H9 (cell line): ENCODE data around the gene TOR4A. TPM values are rescaled to one million over a fixed set of nuclear protein-coding genes. Genes with fewer than 3 reads are reported as not detected.
A peak's percentile ranks its signal among the peaks of the same experiment; 100 is the strongest.

Experiments used
- DNase-seq: peaks from one replicate; pipeline ENCODE4 v3.0.0-alpha.2; 2017
- H2AFZ ChIP-seq: one replicate; pipeline ENCODE4 v1.6.1; 2013; ENCODE audit warnings: mild to moderate bottlenecking, low read length, control low read depth, moderate library complexity
- H2AK5ac ChIP-seq: 2 replicates; pipeline ENCODE4 v1.6.1; 2013; ENCODE audit warnings: low read length, control low read depth, mixed read lengths; ENCODE audit not compliant: insufficient read length
- H2BK120ac ChIP-seq: one replicate; pipeline ENCODE4 v1.6.1; 2013; ENCODE audit warnings: low read depth, mild to moderate bottlenecking, low read length, control low read depth, inconsistent platforms; ENCODE audit not compliant: poor library complexity, severe bottlenecking
- H2BK12ac ChIP-seq: 2 replicates; pipeline ENCODE4 v1.6.1; 2013; ENCODE audit warnings: low read length, control low read depth, mixed read lengths, low read depth; ENCODE audit not compliant: insufficient read length
- H2BK15ac ChIP-seq: 2 replicates; pipeline ENCODE4 v1.6.1; 2013; ENCODE audit warnings: low read depth, low read length, control low read depth
- H2BK20ac ChIP-seq: one replicate; pipeline ENCODE4 v1.6.1; 2013; ENCODE audit warnings: low read depth, mild to moderate bottlenecking, low read length, control low read depth, inconsistent platforms; ENCODE audit not compliant: poor library complexity, severe bottlenecking
- H2BK5ac ChIP-seq: 2 replicates; pipeline ENCODE4 v1.6.1; 2013; ENCODE audit warnings: low read length, control low read depth, mixed read lengths; ENCODE audit not compliant: insufficient read length
- H3K14ac ChIP-seq: 2 replicates; pipeline ENCODE4 v1.6.1; 2013; ENCODE audit warnings: low read length, control low read depth; ENCODE audit not compliant: insufficient read depth
- H3K18ac ChIP-seq: 2 replicates; pipeline ENCODE4 v1.6.1; 2013; ENCODE audit warnings: low read depth, mild to moderate bottlenecking, mixed read lengths, low read length, control low read depth; ENCODE audit not compliant: insufficient read length
- H3K23ac ChIP-seq: 2 replicates; pipeline ENCODE4 v1.6.1; 2013; ENCODE audit warnings: low read length, control low read depth, mixed read lengths, low read depth; ENCODE audit not compliant: insufficient read length
- H3K23me2 ChIP-seq: 2 replicates; pipeline ENCODE4 v1.6.1; 2013; ENCODE audit warnings: low read depth, mild to moderate bottlenecking, mixed read lengths, low read length, control low read depth; ENCODE audit not compliant: insufficient read length, poor library complexity, severe bottlenecking
- H3K27ac ChIP-seq: 2 replicates; pipeline ENCODE4 v1.5.1; 2013; ENCODE audit warnings: low read length, control low read depth, mixed read lengths, low read depth; ENCODE audit not compliant: insufficient read length
- H3K27me3 ChIP-seq: 2 replicates; pipeline ENCODE4 v1.6.1; 2013; ENCODE audit warnings: low read length, control low read depth, inconsistent platforms; ENCODE audit not compliant: insufficient read depth
- H3K4ac ChIP-seq: 2 replicates; pipeline ENCODE4 v1.6.1; 2013; ENCODE audit warnings: low read depth, mild to moderate bottlenecking, control low read depth, inconsistent platforms, low read length, moderate library complexity
- H3K4me1 ChIP-seq: 2 replicates; pipeline ENCODE4 v1.6.1; 2013; ENCODE audit warnings: low read length, control low read depth, inconsistent platforms; ENCODE audit not compliant: insufficient read depth
- H3K4me2 ChIP-seq: 2 replicates; pipeline ENCODE4 v1.6.1; 2013; ENCODE audit warnings: low read length, control low read depth, mixed read lengths; ENCODE audit not compliant: insufficient read length, insufficient read depth
- H3K56ac ChIP-seq: 2 replicates; pipeline ENCODE4 v1.6.1; 2013; ENCODE audit warnings: low read depth, mild to moderate bottlenecking, mixed read lengths, low read length, control low read depth; ENCODE audit not compliant: insufficient read length
- H3K79me1 ChIP-seq: 2 replicates; pipeline ENCODE4 v1.6.1; 2013; ENCODE audit warnings: low read depth, mild to moderate bottlenecking, moderate library complexity, low read length, control low read depth, inconsistent platforms; ENCODE audit not compliant: insufficient read depth, poor library complexity, severe bottlenecking
- H3K79me2 ChIP-seq: 2 replicates; pipeline ENCODE4 v1.6.1; 2013; ENCODE audit warnings: low read length, control low read depth, inconsistent platforms; ENCODE audit not compliant: insufficient read depth
- H3K9ac ChIP-seq: 2 replicates; pipeline ENCODE4 v1.6.1; 2013; ENCODE audit warnings: low read length, control low read depth, mixed read lengths; ENCODE audit not compliant: insufficient read length; ENCODE audit errors: extremely low read depth
- H3K9me3 ChIP-seq: one replicate; pipeline ENCODE4 v1.6.1; 2013; ENCODE audit warnings: low read depth, low read length, inconsistent platforms; ENCODE audit not compliant: control insufficient read depth
- H3T11ph ChIP-seq: one replicate; pipeline ENCODE4 v1.6.1; 2013; ENCODE audit warnings: mild to moderate bottlenecking, low read length, control low read depth, inconsistent platforms
- H4K20me1 ChIP-seq: one replicate; pipeline ENCODE4 v1.6.1; 2013; ENCODE audit not compliant: control insufficient read depth, insufficient read length, insufficient read depth
- H4K5ac ChIP-seq: 2 replicates; pipeline ENCODE4 v1.6.1; 2013; ENCODE audit warnings: low read depth, mild to moderate bottlenecking, mixed read lengths, low read length, control low read depth; ENCODE audit not compliant: insufficient read length
- H4K8ac ChIP-seq: replicated peaks from 2 replicates; pipeline ENCODE4 v1.6.1; 2013; ENCODE audit warnings: low read length, control low read depth, mixed read lengths, low read depth; ENCODE audit not compliant: insufficient read length
- H4K91ac ChIP-seq: 2 replicates; pipeline ENCODE4 v1.6.1; 2013; ENCODE audit warnings: low read depth, mild to moderate bottlenecking, moderate library complexity, mixed read lengths, low read length, control low read depth; ENCODE audit not compliant: insufficient read length
- H3K27ac Mint-ChIP-seq, 3 experiments: 2 replicates in 2 of 3; 3 replicates in 1 of 3; pipeline ENCODE4 v1.8.0; 2020 to 2021; ENCODE audit warnings: mixed read lengths in 3 of 3, mild to moderate bottlenecking in 1 of 3, moderate library complexity in 1 of 3
- H3K27me3 Mint-ChIP-seq: 2 replicates; pipeline ENCODE4 v1.8.0; 2021; ENCODE audit warnings: low read depth, mild to moderate bottlenecking, moderate library complexity, mixed read lengths
- H3K36me3 Mint-ChIP-seq, 3 experiments: 2 replicates in 2 of 3; 3 replicates in 1 of 3; pipeline ENCODE4 v1.8.0; 2020 to 2021; ENCODE audit warnings: low read depth in 3 of 3, mixed read lengths in 3 of 3; ENCODE audit not compliant: insufficient read depth in 1 of 3
- H3K4me1 Mint-ChIP-seq, 2 experiments: 2 replicates each; pipeline ENCODE4 v1.8.0; 2020; ENCODE audit warnings: mixed read lengths in 2 of 2
- H3K4me3 Mint-ChIP-seq, 2 experiments: 2 replicates in 1 of 2; 3 replicates in 1 of 2; pipeline ENCODE4 v1.8.0; 2020 to 2021; ENCODE audit warnings: mild to moderate bottlenecking in 2 of 2, mixed read lengths in 2 of 2, moderate library complexity in 1 of 2
- H3K9me3 Mint-ChIP-seq, 2 experiments: 2 replicates in 1 of 2; 3 replicates in 1 of 2; pipeline ENCODE4 v1.8.0; 2020; ENCODE audit warnings: mild to moderate bottlenecking in 2 of 2, mixed read lengths in 2 of 2, moderate library complexity in 1 of 2
- whole genome bisulfite sequencing: extraction: QIAGEN DNeasy Blood & Tissue Kit; methylation state at CpG from one replicate; pipeline ENCODE4 v1.1.7; 2013; ENCODE audit warnings: missing lambda C conversion rate, low lambda C conversion rate, mixed read lengths; ENCODE audit not compliant: insufficient read length; ENCODE audit errors: extremely low coverage; 5-methylcytosine and 5-hydroxymethylcytosine counted together
- total RNA-seq: library from RNA; stranded (reverse); gene quantifications from 2 replicates; pipeline ENCODE4 v1.2.1, GENCODE V29; 2021
- TF ChIP-seq, protein P1 (sequence below): fragments of 200-600 bp; sonication (generic); conservative IDR thresholded peaks from 3 replicates; pipeline ENCODE4 v1.8.0; 2021; ENCODE audit warnings: antibody characterized with exemption, mild to moderate bottlenecking

The TOR4A gene
- total RNA-seq, 1 experiment from 2014 or later = 6.2 TPM

DNA sequence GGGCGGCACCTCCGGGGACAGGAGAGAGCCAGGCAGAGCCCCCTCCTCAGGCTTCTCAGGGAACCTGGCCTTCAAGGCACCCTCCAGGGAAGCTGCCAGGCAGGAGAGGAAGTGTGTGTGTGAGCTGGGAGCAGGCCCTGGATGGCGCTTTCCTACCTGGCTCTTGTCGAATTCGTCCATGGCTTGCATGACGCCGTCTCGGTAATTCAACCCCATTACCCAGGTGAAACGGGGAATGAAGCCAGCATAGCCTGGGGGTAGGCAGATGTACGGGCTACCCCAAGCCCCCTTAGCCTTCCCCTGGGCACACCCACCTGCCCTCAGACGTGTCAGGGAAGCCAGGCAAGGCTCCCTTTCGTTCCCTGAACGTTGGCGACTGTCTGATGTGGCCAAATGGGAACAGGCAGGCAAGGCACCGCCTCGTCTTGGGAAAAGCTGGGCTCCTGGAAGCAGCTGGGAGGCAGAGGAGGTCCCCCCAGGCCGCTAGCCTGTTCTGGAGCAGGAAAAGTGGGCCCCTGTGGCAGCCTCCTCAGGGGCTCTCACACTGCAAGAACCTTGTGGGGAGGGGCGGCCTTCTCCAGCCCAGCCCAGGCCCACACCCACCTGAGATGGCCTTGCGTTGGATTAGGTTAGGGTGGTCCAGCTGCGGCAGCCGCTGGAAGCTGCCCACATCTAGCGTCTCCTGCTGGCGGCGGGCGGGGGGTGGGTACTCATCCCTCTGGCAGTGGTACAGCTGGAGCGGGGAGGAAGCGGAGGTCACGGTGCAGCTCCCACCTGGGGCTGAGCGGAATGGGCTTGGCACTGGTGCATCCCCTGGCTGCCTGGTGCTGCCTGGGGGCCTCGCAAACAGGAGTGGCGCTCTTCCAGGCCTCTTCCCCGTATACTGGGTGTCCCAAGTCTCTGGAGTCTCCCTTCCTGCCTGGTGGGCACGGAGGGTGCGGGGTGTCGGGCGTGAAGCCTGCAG lies 32.8 kb upstream of the TOR4A start:
- WGBS = no CpG with 5 or more reads among the region's 36 CpGs
- no peak overlapping the region for H3T11ph ChIP-seq
- H3K18ac ChIP-seq = no peak overlapping the region
- H2BK15ac ChIP-seq = no peak overlapping the region
- H3K36me3 Mint-ChIP-seq = peaks cover 19 to 26% (median 19%) of the 10 kb centered on the region in 3 experiments
- no peaks in the 10 kb centered on the region; the same call in 1 of the 2 replicates for H3K4me1 ChIP-seq
- H3K9ac ChIP-seq = no peak overlapping the region
- H2BK20ac ChIP-seq = no peak overlapping the region
- no peaks in the 10 kb centered on the region; a peak in 2 of 5 replicates for H3K9me3 Mint-ChIP-seq
- H4K5ac ChIP-seq = no peak overlapping the region
- peaks cover 35% of the 10 kb centered on the region for H3K27me3 Mint-ChIP-seq
- peak overlapping the region in 1 of 2 experiments; percentile 54; a peak in 2 of 5 replicates for H3K4me3 Mint-ChIP-seq
- H2BK12ac ChIP-seq = no peak overlapping the region
- H3K27ac Mint-ChIP-seq = peak overlapping the region; percentile 39 to 80 (median 79); a peak in 5 of 7 replicates
- H3K27ac ChIP-seq = no peak overlapping the region
- peaks cover 12% of the 10 kb centered on the region for H3K23me2 ChIP-seq
- H3K4ac ChIP-seq = no peak overlapping the region
- H3K79me1 ChIP-seq = no peaks in the 10 kb centered on the region
- no peaks in the 10 kb centered on the region for H3K79me2 ChIP-seq
- H3K27me3 ChIP-seq = no peaks in the 10 kb centered on the region
- peaks cover 17 to 26% of the 10 kb centered on the region in 2 experiments for H3K4me1 Mint-ChIP-seq
- TF ChIP-seq, protein P1, sequence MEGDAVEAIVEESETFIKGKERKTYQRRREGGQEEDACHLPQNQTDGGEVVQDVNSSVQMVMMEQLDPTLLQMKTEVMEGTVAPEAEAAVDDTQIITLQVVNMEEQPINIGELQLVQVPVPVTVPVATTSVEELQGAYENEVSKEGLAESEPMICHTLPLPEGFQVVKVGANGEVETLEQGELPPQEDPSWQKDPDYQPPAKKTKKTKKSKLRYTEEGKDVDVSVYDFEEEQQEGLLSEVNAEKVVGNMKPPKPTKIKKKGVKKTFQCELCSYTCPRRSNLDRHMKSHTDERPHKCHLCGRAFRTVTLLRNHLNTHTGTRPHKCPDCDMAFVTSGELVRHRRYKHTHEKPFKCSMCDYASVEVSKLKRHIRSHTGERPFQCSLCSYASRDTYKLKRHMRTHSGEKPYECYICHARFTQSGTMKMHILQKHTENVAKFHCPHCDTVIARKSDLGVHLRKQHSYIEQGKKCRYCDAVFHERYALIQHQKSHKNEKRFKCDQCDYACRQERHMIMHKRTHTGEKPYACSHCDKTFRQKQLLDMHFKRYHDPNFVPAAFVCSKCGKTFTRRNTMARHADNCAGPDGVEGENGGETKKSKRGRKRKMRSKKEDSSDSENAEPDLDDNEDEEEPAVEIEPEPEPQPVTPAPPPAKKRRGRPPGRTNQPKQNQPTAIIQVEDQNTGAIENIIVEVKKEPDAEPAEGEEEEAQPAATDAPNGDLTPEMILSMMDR = no peak
- no peak overlapping the region for H3K4me2 ChIP-seq
- H3K14ac ChIP-seq = no peak overlapping the region
- peak; percentile 67 for DNase-seq
- H3K23ac ChIP-seq = no peak overlapping the region
- H3K9me3 ChIP-seq = no peaks in the 10 kb centered on the region
- H4K20me1 ChIP-seq = peaks cover 3% of the 10 kb centered on the region
- H2BK5ac ChIP-seq = no peak overlapping the region
- H2AK5ac ChIP-seq = no peak overlapping the region
- no peak overlapping the region for H2AFZ ChIP-seq
- no peak overlapping the region for H4K8ac ChIP-seq
- H2BK120ac ChIP-seq = no peak overlapping the region
- no peak overlapping the region for H4K91ac ChIP-seq
- H3K56ac ChIP-seq = no peak overlapping the region
